Measurements from ENCODE around the gene SUPT6H. TPM values are rescaled to one million over a fixed set of nuclear protein-coding genes. Genes with fewer than 3 reads are reported as not detected.

SUPT6H gene
- total and polyA plus RNA-seq, 9 of the 15 experiments (the other 6 are each of a cell fraction or from before 2014, with no cell fraction given): 1.7 to 77.7 (median 49.2) TPM

DNA sequence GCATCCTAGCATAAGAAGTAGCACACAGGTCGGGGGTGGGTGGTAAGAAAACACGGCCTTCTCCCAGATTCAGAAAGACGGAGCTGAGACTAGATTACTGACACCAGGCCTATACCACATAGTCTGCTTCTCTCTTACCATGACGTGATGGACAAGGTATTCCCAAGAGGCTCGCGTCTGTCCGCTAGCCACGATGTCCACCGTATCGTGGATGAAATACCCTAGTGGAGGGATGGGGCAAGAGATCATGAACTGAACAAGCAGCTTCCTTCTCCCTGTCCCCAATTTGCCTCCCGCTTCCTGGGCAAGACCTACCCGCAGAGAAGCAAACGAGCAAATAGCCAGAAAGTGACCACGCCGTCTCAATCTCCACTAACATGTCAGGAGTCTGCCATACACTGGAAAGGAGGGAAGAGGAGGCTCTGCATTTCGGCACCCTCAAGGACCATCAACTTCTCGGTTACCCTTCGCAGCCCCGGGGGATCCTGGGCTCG, 63.2 kb downstream of the SUPT6H start (continued):
- TF ChIP-seq KAT7 (CRISPR knock-in tag; IDR thresholded peaks at IDR 0.05; ENCODE audit: borderline replicate concordance) (peak; percentile 95; the same call in 1 of the 2 replicates), ZNF778 (CRISPR knock-in tag; IDR thresholded peaks at IDR 0.05) (no peak), EP300 (IDR thresholded peaks at IDR 0.05; ENCODE audit: low read length) (no peak), ZSCAN32 (CRISPR knock-in tag; IDR thresholded peaks at IDR 0.05) (no peak), L3MBTL2 (IDR thresholded peaks at IDR 0.05) (no peak), MBD2 (IDR thresholded peaks at IDR 0.05; ENCODE audit: borderline replicate concordance, low read depth) (0 out of 2 replicates have a peak, but pooled peaks have one; percentile 17), TCF7 (IDR thresholded peaks at IDR 0.05; ENCODE audit: borderline replicate concordance) (0 out of 2 replicates have a peak, but pooled peaks have one; percentile 19), COPS2 (conservative IDR thresholded peaks at IDR 0.05) (no peak), ARID2 (IDR thresholded peaks at IDR 0.05) (no peak), ZZZ3 (IDR thresholded peaks at IDR 0.05) (no peak), TRIM24 (IDR thresholded peaks at IDR 0.05) (no peak), POLR2B (IDR thresholded peaks at IDR 0.05; ENCODE audit: low read depth, partially characterized antibody) (peak; percentile 81), EP400 (IDR thresholded peaks at IDR 0.05) (no peak), CHD1 (IDR thresholded peaks at IDR 0.05; ENCODE audit: low read length) (no peak), KLF13 (tag; IDR thresholded peaks at IDR 0.05; ENCODE audit: borderline replicate concordance, low read depth) (no peak), PCBP2 (IDR thresholded peaks at IDR 0.05; ENCODE audit: low read depth, low read length, poor library complexity, severe bottlenecking) (no peak), KAT8 (IDR thresholded peaks at IDR 0.05; ENCODE audit: low read depth) (no peak), ZNF280A (IDR thresholded peaks at IDR 0.05; ENCODE audit: low read depth, partially characterized antibody) (no peak), CREB3 (tag; conservative IDR thresholded peaks at IDR 0.05; ENCODE audit: low read depth) (no peak), CTCF (IDR thresholded peaks at IDR 0.05 in 2 of 3, conservative IDR thresholded peaks at IDR 0.05 in 1 of 3; ENCODE audit: insufficient read depth in 2 of 3, low read depth in 1 of 3, low read length in 3 of 3) (peak in 1 of 3 experiments; percentile 36; a peak in 2 of 6 replicates), MAFK (IDR thresholded peaks at IDR 0.05; ENCODE audit: low read length) (no peak)
- TF ChIP-seq, protein P1, sequence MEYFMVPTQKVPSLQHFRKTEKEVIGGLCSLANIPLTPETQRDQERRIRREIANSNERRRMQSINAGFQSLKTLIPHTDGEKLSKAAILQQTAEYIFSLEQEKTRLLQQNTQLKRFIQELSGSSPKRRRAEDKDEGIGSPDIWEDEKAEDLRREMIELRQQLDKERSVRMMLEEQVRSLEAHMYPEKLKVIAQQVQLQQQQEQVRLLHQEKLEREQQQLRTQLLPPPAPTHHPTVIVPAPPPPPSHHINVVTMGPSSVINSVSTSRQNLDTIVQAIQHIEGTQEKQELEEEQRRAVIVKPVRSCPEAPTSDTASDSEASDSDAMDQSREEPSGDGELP (CRISPR knock-in tag; IDR thresholded peaks at IDR 0.05; ENCODE audit: borderline replicate concordance): no peak
- TF ChIP-seq, protein P2, sequence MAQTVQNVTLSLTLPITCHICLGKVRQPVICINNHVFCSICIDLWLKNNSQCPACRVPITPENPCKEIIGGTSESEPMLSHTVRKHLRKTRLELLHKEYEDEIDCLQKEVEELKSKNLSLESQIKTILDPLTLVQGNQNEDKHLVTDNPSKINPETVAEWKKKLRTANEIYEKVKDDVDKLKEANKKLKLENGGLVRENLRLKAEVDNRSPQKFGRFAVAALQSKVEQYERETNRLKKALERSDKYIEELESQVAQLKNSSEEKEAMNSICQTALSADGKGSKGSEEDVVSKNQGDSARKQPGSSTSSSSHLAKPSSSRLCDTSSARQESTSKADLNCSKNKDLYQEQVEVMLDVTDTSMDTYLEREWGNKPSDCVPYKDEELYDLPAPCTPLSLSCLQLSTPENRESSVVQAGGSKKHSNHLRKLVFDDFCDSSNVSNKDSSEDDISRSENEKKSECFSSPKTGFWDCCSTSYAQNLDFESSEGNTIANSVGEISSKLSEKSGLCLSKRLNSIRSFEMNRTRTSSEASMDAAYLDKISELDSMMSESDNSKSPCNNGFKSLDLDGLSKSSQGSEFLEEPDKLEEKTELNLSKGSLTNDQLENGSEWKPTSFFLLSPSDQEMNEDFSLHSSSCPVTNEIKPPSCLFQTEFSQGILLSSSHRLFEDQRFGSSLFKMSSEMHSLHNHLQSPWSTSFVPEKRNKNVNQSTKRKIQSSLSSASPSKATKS (CRISPR knock-in tag; IDR thresholded peaks at IDR 0.05): no peak

All from K562 (cell line).